B cell (primary cell): ENCODE data around the gene KIF15. TPM values are rescaled to one million over a fixed set of nuclear protein-coding genes. Genes with fewer than 3 reads are reported as not detected.

Source experiments
- ATAC-seq: fragments of 200-7000 bp; cut with Tn5 transposase; one replicate; pipeline ENCODE4 v1.10.0; 2021; ENCODE audit warnings: low read depth, mild to moderate bottlenecking, moderate number of reproducible peaks, moderate library complexity
- CTCF ChIA-PET: fragments of 350-600 bp; sonication (Branson Sonifier 250); formaldehyde crosslinking; loops from one replicate; lab custom pipeline; 2021; ENCODE audit warnings: antibody characterized with exemption, inconsistent platforms; lab: Charles Lee
- POLR2A ChIA-PET: fragments of 350-600 bp; sonication (Branson Sonifier 250); formaldehyde crosslinking; loops from one replicate; lab custom pipeline; 2021; ENCODE audit warnings: antibody characterized with exemption; lab: Charles Lee
- DNase-seq: peaks from one replicate; pipeline ENCODE4 v3.0.0; 2013
- H2AFZ ChIP-seq: 2 replicates; pipeline ENCODE4 v1.6.1; 2012; ENCODE audit warnings: mild to moderate bottlenecking, low read depth, low read length; ENCODE audit not compliant: insufficient read depth, poor library complexity, severe bottlenecking
- H3K27ac ChIP-seq, 2 donors: 1 replicate in 1 of 2; 2 replicates in 1 of 2; pipeline ENCODE4 v1.5.1; 2012 to 2013; ENCODE audit warnings: low read length in 2 of 2, mild to moderate bottlenecking in 2 of 2, moderate library complexity in 1 of 2
- H3K27me3 ChIP-seq, 4 experiments: fragments of 200-600 bp in 1 of 4; sonication (generic) in 1 of 4; replicated peaks in 1 of 4; 1 replicate in 2 of 4; 2 replicates in 2 of 4; pipeline versions ENCODE4 v1.6.1 to v1.7.0; 2013 to 2016; ENCODE audit warnings: low read length in 3 of 4, mild to moderate bottlenecking in 2 of 4, mixed read lengths in 1 of 4, moderate library complexity in 1 of 4; ENCODE audit not compliant: insufficient read depth in 4 of 4, control insufficient read depth in 3 of 4; ENCODE audit errors: control extremely low read depth in 1 of 4
- H3K36me3 ChIP-seq, 2 experiments: replicated peaks in 1 of 2; 1 replicate in 1 of 2; 2 replicates in 1 of 2; pipeline versions ENCODE4 v1.6.1 to v1.7.1; 2013; ENCODE audit warnings: low read length in 1 of 2; ENCODE audit not compliant: insufficient read depth in 2 of 2, control insufficient read depth in 1 of 2; ENCODE audit errors: control extremely low read depth in 1 of 2, extremely low read depth in 1 of 2
- H3K4me1 ChIP-seq, 2 donors: fragments of 200-600 bp in 1 of 2; sonication (generic) in 1 of 2; 1 replicate in 1 of 2; 2 replicates in 1 of 2; pipeline versions ENCODE4 v1.5.1 to v1.6.1; 2013 to 2017; ENCODE audit warnings: low read length in 2 of 2; ENCODE audit not compliant: control insufficient read depth in 2 of 2, insufficient read depth in 2 of 2
- H3K4me2 ChIP-seq: replicated peaks from 2 replicates; pipeline ENCODE3; 2012; ENCODE audit warnings: mild to moderate bottlenecking, low read depth, low read length; ENCODE audit not compliant: poor library complexity, severe bottlenecking
- H3K4me3 ChIP-seq, 5 experiments: fragments of 200-600 bp in 1 of 5; sonication (generic) in 1 of 5; 1 replicate in 3 of 5; 2 replicates in 2 of 5; pipeline versions ENCODE4 v1.5.1 to v1.7.0; 2011 to 2016; ENCODE audit warnings: low read length in 4 of 5, mild to moderate bottlenecking in 4 of 5, low read depth in 2 of 5, control low read depth in 1 of 5, moderate library complexity in 1 of 5; ENCODE audit not compliant: insufficient read depth in 1 of 5; ENCODE audit errors: control extremely low read depth in 1 of 5, extremely low read depth in 1 of 5
- H3K79me2 ChIP-seq: fragments of 200-600 bp; sonication (generic); one replicate; pipeline ENCODE4 v1.6.0; 2016; ENCODE audit warnings: low read length; ENCODE audit not compliant: control insufficient read depth, insufficient read depth
- H3K9ac ChIP-seq: fragments of 200-600 bp; sonication (generic); 2 replicates; pipeline ENCODE4 v1.6.1; 2017; ENCODE audit warnings: mild to moderate bottlenecking, low read length, moderate library complexity
- H3K9me3 ChIP-seq, 3 donors: one replicate each; pipeline versions ENCODE4 v1.6.1 to v1.7.1; 2013; ENCODE audit warnings: low read length in 2 of 3; ENCODE audit not compliant: control insufficient read depth in 2 of 3, insufficient read depth in 1 of 3; ENCODE audit errors: control extremely low read depth in 1 of 3
- H4K20me1 ChIP-seq: 2 replicates; pipeline ENCODE4 v1.6.0; 2012; ENCODE audit warnings: mild to moderate bottlenecking, low read length; ENCODE audit not compliant: insufficient read depth, control insufficient read depth, poor library complexity, severe bottlenecking
- H3K27ac Mint-ChIP-seq: one replicate; pipeline ENCODE4 v1.8.0; 2021; ENCODE audit warnings: mixed read lengths
- H3K27me3 Mint-ChIP-seq: one replicate; pipeline ENCODE4 v1.8.0; 2021; ENCODE audit warnings: mixed read lengths
- H3K4me1 Mint-ChIP-seq: one replicate; pipeline ENCODE4 v1.8.0; 2021; ENCODE audit warnings: mixed read lengths
- H3K4me3 Mint-ChIP-seq: one replicate; pipeline ENCODE4 v1.8.0; 2021; ENCODE audit warnings: mixed read lengths
- H3K9me3 Mint-ChIP-seq: one replicate; pipeline ENCODE4 v1.8.0; 2022; ENCODE audit warnings: mixed read lengths; ENCODE audit not compliant: insufficient read depth
- CTCF ChIP-seq: fragments of 200-600 bp; IDR thresholded peaks from one replicate; pipeline ENCODE4 v1.8.0; 2022; ENCODE audit warnings: antibody characterized with exemption, mild to moderate bottlenecking
- EZH2 ChIP-seq: IDR thresholded peaks from 2 replicates; pipeline ENCODE4 v1.6.1; 2012; ENCODE audit warnings: borderline replicate concordance, low read depth, mild to moderate bottlenecking, moderate library complexity, low read length; ENCODE audit not compliant: insufficient read depth, poor library complexity, severe bottlenecking
- WGBS: methylation state at CpG from one replicate; pipeline ENCODE4 v1.1.5; 2013; ENCODE audit warnings: missing lambda C conversion rate; ENCODE audit not compliant: insufficient coverage; 5-methylcytosine and 5-hydroxymethylcytosine counted together
- intact Hi-C: fragments of 100-400 bp; cut with micrococcal nuclease; formaldehyde crosslinking; loops from one replicate; pipeline ENCODE4 v1.10.0; 2022
- polyA plus RNA-seq: library from polyadenylated mRNA; depleted of rRNA; stranded (reverse); fragments of >200 nt; gene quantifications from 2 replicates; pipeline ENCODE4 v1.2.3, GENCODE V29; 2012
- total RNA-seq, 2 donors: library from RNA; stranded (reverse); fragments of 120-200 nt in 1 of 2; gene quantifications; 1 replicate in 1 of 2; 2 replicates in 1 of 2; pipeline versions ENCODE4 v1.2.3 to v1.2.4, GENCODE V29; 2013 to 2022

Gene KIF15
- total and polyA plus RNA-seq, 2 donors (not counting 1 experiment from before 2014, with no cell fraction given) = 0.28 to 1.4 TPM

- H3K27ac ChIP-seq = no peak overlapping the region
Observed at GRCh38 chr3:44721231-44722102, 40.1 kb upstream of the KIF15 start.

More at GRCh38 chr3:44721231-44722102, 40.1 kb upstream of the KIF15 start:
- peaks cover 4% of the 10 kb centered on the region for H3K79me2 ChIP-seq
- no peaks in the 10 kb centered on the region for H3K27me3 Mint-ChIP-seq
- TF ChIP-seq EZH2 = no peak
- no peak for TF ChIP-seq CTCF
- H3K4me1 Mint-ChIP-seq = no peaks in the 10 kb centered on the region
- no peak overlapping the region for H3K27ac Mint-ChIP-seq
- DNase-seq (no peak), ATAC-seq (no peak)
- no peaks in the 10 kb centered on the region for H3K27me3 ChIP-seq
- H3K4me3 Mint-ChIP-seq = no peak overlapping the region
- H4K20me1 ChIP-seq = no peaks in the 10 kb centered on the region
- CTCF ChIA-PET = no interaction called here
- H3K4me2 ChIP-seq = no peak overlapping the region
- no peak overlapping the region for H3K9ac ChIP-seq
- peaks cover 22% of the 10 kb centered on the region for H3K9me3 Mint-ChIP-seq
- POLR2A ChIA-PET = interaction anchor here (0.8 kb wide), 1 partner anchor 8 kb away, joined by 3 read pairs; the partner anchor contains the start of gene ZNF501
- 100% methylated on average over 2 of the region's 10 CpGs for WGBS
- H3K36me3 ChIP-seq = peaks cover 3 to 32% of the 10 kb centered on the region in 2 experiments
- H3K9me3 ChIP-seq = peaks cover 26 to 88% (median 48%) of the 10 kb centered on the region in 3 donors
- H3K4me3 ChIP-seq = no peak overlapping the region
- no peak overlapping the region for H2AFZ ChIP-seq
- H3K4me1 ChIP-seq = no peaks in the 10 kb centered on the region
- intact Hi-C loops = loop anchor here (10.0 kb wide), 1 partner anchor 167 kb away; the partner anchor contains the start of gene ZKSCAN7
